CD4-positive, alpha-beta T cell treated with Interleukin-12 subunit alpha and Interleukin-12 subunit beta, for 1 hour (primary cell): Measurements from ENCODE around the gene ACIN1.
A peak's percentile ranks its signal among the peaks of the same experiment; 100 is the strongest.
"Not testable (repeated sequence)": the region's sequence is repeated elsewhere in the genome, so short reads cannot be mapped to it uniquely, and the experiment has no call there.

ENCODE experiments used
- DNase-seq: peaks from one replicate; pipeline ENCODE4 v3.0.0-alpha.2; 2020

Gene ACIN1

DNA sequence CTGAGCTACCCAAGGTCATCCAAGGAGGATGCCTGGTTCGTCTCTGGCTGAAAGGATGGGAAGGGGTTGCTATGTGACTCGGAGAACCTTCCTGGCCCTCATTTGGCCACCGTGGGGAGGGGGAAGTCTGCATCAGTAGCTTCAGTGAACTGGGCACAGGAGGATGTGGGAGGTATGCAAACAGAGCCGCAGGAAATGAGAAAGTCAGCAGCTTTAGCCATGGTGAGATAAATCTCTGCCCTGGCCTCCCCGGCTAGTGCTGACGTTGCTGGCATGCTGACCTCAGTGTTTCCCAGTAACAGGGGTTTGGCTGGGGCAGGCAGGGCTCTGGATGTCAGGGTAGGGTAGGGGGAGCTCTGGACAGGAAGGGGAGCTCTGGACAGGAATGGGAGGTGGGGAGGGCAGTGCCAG lies 26.4 kb upstream of the ACIN1 start:
- DNase-seq, result no peak

GRCh38 chr14:23120541-23121251 lies 25.8 kb upstream of the ACIN1 start:
- DNase-seq, result peak; percentile 85

GRCh38 chr14:23119363-23120327 lies 24.7 kb upstream of the ACIN1 start:
- peak; percentile 33 for DNase-seq

- DNase-seq, result no peak
Measured at GRCh38 chr14:23118506-23119362, 23.8 kb upstream of the ACIN1 start, which contains the start of gene CEBPE. CEBPE (minus strand) TSS chr14:23119255; CDS start chr14:23119091, 164 bp downstream.

- DNase-seq, result no peak
Measured at GRCh38 chr14:23117371-23118020, 22.6 kb upstream of the ACIN1 start.

- no peak for DNase-seq
Measured at GRCh38 chr14:23115918-23116317, 21.0 kb upstream of the ACIN1 start.

DNA sequence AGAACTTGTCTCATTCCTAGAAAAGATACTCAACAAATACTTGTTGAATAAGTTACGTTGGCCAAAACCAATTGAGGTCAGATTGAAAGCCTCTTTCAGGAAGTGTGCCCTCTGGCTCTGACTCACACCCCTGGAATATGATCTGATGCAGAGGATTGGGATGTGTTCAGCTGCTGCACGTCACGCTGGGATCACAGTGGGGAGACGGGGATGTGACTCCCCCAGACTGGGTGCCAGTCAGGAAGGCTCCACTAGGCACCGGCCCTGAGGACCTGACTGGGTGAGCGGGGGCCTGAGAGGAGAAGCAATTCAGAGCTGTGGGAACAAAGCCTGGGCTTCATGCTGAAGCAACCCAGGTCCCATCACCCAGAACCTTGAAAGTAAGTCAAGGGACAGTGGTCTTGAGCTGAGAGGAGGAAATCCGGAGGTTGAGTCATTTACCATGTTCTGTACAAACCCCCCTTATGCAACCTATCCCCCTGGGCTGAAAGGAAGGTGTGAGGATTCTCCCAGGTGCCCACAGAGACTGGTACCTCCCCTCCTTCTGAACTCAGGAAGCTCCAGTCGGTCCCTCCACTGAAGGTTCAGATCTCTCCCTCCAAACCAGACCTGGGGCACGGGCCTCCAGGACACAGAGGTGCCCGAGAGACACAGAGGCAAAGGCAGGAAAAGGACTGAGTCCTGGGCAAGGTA lies 20.2 kb upstream of the ACIN1 start:
- no peak for DNase-seq

DNA sequence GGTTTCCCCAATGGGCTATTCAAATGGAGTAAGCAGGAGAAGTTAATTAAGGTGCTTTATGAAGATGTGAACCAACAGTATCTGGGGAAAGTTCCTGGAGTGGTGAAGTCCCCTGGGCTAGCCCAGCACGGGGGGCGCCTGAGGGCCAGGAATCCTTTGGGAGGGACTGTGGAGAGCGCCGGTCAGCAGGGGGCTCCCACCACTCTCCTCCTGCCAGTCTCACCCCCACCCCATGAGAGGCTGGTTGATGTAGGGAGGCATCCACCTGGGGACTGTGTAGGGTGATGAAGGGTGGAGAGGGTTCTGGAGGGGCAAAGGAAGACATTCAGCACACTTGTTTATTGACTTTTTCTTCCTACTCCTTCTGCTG lies 19.7 kb upstream of the ACIN1 start:
- no peak for DNase-seq

GRCh38 chr14:23114120-23114458 lies 19.2 kb upstream of the ACIN1 start:
- no peak for DNase-seq

DNA sequence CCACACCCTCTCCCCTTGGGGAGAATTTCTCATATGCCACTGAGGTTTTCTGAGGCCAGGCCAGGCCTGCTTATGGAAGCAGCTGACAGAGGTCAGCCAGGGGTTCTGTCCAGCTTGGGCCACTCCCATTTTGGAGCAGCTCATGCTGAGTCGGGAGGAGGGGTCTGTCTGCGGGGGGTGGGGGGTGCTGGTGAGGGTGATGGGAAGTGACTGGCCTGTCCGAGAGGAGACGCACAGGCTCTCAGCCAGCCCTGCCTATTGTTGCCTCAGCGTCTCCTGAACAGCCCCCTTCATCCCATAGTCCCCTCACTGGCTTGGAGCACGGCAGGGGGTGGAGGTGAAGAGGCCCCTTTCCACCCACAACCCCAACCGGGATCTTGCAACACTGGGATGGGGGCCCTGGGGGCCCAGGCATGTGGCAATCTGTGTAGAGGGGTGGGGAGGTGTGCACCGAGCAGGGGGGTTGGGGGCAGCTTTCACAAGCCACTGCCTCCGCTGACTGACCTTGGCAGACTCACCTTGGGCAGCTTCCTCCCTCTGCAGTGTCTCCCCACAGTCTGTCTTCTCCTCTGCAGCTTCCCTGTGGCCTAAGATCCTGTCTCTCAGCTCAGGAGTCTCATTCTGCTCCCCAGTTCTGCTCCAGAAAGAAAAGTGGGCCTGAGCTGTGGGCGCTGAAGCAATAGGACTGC lies 18.6 kb upstream of the ACIN1 start:
- no peak for DNase-seq

DNA sequence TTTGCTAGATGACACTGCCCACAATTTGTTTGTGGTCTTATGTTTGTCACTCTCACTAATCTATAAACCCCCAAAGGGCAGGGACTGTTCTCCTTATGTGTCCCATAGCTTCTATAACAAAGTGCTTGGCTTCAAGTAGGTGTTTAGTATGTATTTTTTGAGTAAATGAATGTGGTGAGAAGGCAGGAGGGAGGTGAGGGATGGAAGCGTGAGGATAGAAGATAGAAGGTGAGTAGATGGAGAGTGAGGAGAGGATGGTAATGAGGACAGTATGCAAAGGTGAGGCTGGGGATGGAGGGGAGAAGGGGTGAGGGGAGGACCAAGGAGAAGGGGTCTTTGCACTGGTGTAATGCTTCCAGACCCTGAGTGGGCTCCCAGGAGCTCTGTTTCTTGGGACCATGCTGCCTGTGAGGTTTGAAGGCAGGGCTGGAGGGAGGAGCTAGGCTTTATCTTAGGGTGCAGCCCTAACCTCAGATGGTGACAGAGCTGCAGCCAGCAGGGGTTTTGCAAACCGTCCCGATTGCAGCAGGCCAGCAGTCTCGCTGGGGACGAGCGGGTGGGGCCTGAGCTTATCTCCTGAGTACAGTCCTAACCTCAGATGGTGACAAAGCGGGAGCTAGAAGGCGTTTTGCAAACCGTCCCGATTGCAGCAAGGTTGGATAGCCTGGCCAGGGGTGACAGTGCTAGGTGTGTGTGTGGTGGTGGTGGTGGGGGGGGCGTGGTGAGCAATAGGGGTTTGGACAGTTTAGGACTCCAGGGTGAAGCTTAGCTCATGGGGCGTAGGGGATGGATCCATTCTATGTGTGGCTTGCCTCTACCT lies 17.6 kb upstream of the ACIN1 start:
- no peak for DNase-seq

- no peak for DNase-seq
Measured at GRCh38 chr14:23110579-23111365, 15.8 kb upstream of the ACIN1 start.

DNA sequence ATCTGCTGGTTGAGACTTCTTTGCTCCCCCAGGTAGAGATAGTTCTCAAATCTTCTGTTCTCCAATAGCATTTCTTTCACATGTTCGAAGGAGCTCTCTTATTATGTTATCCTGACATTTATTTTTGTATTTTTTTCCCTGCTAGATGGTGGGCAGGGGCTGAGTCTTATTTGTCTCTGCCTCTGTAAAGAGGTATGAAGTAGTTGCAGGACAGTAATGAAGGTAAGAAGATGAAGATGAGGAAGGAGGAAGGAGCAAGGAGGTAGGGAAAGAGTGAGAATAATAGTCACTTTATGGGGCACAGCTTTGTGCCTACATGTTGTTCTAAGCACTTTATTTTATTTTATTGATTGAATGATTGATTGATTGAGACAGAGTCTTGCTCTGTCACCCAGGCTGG lies 14.8 kb upstream of the ACIN1 start:
- DNase-seq, result no peak

DNA sequence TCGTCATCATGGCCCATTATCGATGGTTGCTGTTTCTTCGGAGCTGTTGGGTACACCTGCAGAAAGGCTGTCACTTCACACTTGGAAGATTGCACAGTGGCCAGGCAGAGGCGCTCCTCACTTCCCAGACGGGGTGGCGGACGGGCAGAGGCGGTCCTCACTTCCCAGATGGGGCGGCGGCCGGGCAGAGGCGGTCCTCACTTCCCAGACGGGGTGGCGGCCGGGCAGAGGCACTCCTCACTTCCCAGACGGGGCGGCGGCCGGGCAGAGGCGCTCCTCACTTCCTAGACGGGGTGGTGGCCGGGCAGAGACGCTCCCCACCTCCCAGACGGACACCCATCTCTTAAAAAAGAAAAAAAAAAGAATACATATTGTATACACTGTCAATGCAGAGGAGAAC lies 13.2 kb upstream of the ACIN1 start:
- not testable (repeated sequence) for DNase-seq

DNA sequence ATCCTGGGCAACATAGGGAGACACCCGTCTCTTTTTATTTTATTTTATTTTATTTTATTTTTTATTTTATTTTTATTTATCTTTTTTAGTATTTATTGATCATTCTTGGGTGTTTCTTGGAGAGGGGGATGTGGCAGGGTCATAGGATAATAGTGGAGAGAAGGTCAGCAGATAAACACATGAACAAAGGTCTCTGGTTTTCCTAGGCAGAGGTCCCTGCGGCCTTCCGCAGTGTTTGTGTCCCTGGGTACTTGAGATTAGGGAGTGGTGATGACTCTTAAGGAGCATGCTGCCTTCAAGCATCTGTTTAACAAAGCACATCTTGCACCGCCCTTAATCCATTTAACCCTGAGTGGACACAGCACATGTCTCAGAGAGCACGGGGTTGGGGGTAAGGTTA lies 12.7 kb upstream of the ACIN1 start:
- not testable (repeated sequence) for DNase-seq

DNA sequence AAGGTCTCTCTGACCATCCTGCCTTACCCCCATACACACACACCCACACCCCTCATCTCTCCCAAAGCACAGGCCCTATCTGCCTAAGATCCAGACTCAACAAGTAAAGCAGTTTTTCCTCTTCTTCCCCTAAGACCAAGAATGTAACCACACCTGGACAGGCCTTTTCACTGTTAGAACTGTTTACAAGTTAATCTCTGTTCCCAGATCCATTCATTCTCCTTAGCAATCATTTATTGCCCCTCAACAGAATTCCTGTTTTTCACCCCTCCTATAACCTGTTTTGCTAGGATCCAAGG lies 11.8 kb upstream of the ACIN1 start:
- no peak for DNase-seq

- DNase-seq, result no peak
Measured at GRCh38 chr14:23105348-23105824, 10.4 kb upstream of the ACIN1 start.

DNA sequence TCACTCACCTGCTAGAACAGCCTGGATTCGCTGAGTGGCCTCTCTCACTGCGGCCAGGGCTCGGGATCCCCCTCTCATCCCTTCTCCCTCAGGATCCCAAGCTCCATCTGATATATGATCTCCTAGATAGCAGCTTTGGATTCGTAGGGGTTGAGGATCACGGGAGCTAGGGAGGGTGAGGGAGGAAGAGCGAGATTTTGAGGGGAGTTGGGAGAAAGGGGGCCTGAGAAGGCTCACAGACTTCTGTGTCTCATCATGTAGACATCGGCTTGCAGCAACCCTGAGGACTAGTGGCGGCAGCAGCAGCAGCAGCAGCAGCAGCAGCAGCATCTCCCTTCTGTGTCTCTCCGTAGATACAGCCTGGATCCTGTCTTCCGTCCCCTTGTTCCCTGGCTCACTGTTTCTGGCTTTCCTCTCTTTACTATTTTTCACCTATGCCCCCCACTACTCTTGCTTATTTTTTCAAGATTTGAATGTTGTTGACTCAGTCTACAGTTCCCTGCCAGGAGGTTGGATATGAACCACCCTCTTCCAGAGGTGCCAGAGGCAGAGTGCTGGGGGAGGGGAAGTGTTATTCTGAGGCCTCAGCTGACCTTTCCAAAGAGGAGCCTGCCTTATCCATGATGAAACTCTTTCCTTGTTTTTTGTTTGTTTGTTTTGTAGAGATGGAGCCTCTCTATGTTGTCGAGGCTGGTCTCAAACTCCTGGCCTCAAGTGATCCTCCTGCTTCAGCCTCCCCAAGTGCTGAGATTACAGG lies 9.8 kb upstream of the ACIN1 start, which contains the start of gene CIROP:
Gene CIROP (minus strand): TSS at position 399 of the 757 bp plus-strand sequence. CDS start 69 bp downstream, at position 330.
- DNase-seq, result no peak
